HFFc6 (cell line): ENCODE results near the gene SLC4A5. TPM values are rescaled to one million over a fixed set of nuclear protein-coding genes. Genes with fewer than 3 reads are reported as not detected.
"Not testable (repeated sequence)": the region's sequence is repeated elsewhere in the genome, so short reads cannot be mapped to it uniquely, and the experiment has no call there.

Experiments
- DNase-seq: peaks from one replicate; pipeline ENCODE4 v3.0.0-alpha.2; 2018
- H3K27ac Mint-ChIP-seq: 2 replicates; pipeline ENCODE4 v1.8.0; 2020; ENCODE audit warnings: mild to moderate bottlenecking, mixed read lengths
- H3K27me3 Mint-ChIP-seq: 2 replicates; pipeline ENCODE4 v1.8.0; 2021; ENCODE audit warnings: mild to moderate bottlenecking, moderate library complexity, mixed read lengths; ENCODE audit not compliant: insufficient read depth
- H3K36me3 Mint-ChIP-seq: 2 replicates; pipeline ENCODE4 v1.8.0; 2021; ENCODE audit warnings: low read depth, mixed read lengths
- H3K4me1 Mint-ChIP-seq: 2 replicates; pipeline ENCODE4 v1.8.0; 2020; ENCODE audit warnings: low read depth, mixed read lengths
- H3K4me3 Mint-ChIP-seq: 2 replicates; pipeline ENCODE4 v1.8.0; 2020; ENCODE audit warnings: mild to moderate bottlenecking, moderate library complexity, mixed read lengths
- H3K9me3 Mint-ChIP-seq: 2 replicates; pipeline ENCODE4 v1.8.0; 2020; ENCODE audit warnings: mild to moderate bottlenecking, mixed read lengths
- total RNA-seq, 6 experiments: library from RNA; stranded (reverse); fragmentation: NEBNext Ultra II Directional; extraction: Animal tissue kit (Norgen Biotek cat#: 25700); gene quantifications; 2 replicates in 1 of 6; 3 replicates in 5 of 6; pipeline ENCODE4 v1.2.3, GENCODE V29; 2021
- TF ChIP-seq, protein P1 (sequence below): fragments of 200-600 bp; sonication (generic); IDR thresholded peaks from 2 replicates; pipeline ENCODE4 v1.5.0; 2021; ENCODE audit warnings: antibody characterized with exemption, mild to moderate bottlenecking

The SLC4A5 gene
- total RNA-seq, 6 experiments from 2014 or later = 0.19 to 0.40 (median 0.31) TPM; not detected in 3

DNA sequence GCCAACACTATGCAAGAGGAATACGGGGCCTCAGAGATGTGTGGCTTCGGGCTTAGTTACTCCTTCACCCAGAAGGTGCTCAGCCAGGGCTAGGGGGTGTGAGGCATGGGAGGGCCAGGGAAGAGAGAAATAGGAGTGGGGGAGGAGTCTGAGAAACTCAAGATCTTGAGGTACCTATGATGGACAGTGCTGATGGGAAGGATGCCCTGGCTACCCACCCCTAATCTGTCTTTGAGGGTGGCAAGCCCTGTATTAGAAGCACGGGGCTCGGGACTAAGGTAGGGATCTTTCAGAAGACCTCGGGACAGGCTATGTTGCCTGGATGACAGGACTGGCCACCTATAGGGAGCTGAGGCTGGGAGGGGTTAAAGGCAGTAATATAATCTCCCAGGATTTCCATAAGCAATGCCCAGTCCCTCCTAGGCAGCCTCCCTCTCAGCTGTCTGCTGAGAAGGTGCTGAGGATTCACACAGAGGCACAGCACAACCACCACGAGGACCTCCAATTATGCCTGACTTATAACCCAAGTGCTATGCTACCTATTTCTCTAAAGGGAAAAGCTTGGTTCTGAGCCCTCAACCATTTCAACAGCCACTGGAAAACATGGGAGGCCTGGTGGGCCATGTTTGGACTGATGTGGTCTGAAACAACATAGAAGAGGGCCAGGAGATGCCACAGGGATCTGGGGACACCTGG lies 121.5 kb downstream of the SLC4A5 start:
- Mint-ChIP-seq H3K9me3 (no peaks in the 10 kb centered on the region), H3K27me3 (peaks cover 4% of the 10 kb centered on the region; the same call in 1 of the 2 replicates), H3K4me3 (no peak overlapping the region), H3K27ac (no peak overlapping the region), H3K36me3 (no peaks in the 10 kb centered on the region), H3K4me1 (peaks cover 10% of the 10 kb centered on the region)
- no peak for DNase-seq
- TF ChIP-seq, protein P1, sequence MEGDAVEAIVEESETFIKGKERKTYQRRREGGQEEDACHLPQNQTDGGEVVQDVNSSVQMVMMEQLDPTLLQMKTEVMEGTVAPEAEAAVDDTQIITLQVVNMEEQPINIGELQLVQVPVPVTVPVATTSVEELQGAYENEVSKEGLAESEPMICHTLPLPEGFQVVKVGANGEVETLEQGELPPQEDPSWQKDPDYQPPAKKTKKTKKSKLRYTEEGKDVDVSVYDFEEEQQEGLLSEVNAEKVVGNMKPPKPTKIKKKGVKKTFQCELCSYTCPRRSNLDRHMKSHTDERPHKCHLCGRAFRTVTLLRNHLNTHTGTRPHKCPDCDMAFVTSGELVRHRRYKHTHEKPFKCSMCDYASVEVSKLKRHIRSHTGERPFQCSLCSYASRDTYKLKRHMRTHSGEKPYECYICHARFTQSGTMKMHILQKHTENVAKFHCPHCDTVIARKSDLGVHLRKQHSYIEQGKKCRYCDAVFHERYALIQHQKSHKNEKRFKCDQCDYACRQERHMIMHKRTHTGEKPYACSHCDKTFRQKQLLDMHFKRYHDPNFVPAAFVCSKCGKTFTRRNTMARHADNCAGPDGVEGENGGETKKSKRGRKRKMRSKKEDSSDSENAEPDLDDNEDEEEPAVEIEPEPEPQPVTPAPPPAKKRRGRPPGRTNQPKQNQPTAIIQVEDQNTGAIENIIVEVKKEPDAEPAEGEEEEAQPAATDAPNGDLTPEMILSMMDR = no peak

DNA sequence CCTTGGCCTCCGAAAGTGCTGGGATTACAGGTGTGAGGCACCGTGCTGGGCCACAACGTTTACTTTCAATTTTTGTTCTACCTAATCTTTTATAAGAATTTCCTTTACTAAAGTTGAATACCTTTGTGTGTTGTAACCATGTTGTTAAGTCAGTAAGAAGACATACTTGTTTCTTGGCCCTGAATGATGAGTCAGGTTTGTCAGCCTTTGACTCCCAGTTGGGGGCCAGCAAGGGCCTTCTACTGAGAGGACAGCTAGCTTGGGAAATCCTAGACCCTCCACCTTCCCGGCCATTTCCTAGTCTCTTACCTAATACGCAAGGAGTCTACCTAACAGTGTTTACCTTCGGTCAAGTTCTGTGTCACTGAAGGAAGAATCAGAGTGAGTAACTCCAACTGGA lies 122.1 kb downstream of the SLC4A5 start:
- H3K4me1 Mint-ChIP-seq = peaks cover 10% of the 10 kb centered on the region
- no peak for DNase-seq
- H3K36me3 Mint-ChIP-seq = peaks cover 2% of the 10 kb centered on the region; the same call in 1 of the 2 replicates
- H3K9me3 Mint-ChIP-seq = no peaks in the 10 kb centered on the region
- H3K27me3 Mint-ChIP-seq = peaks cover 4% of the 10 kb centered on the region; the same call in 1 of the 2 replicates
- no peak overlapping the region for H3K4me3 Mint-ChIP-seq
- TF ChIP-seq, protein P1 = no peak
- H3K27ac Mint-ChIP-seq = no peak overlapping the region

DNA sequence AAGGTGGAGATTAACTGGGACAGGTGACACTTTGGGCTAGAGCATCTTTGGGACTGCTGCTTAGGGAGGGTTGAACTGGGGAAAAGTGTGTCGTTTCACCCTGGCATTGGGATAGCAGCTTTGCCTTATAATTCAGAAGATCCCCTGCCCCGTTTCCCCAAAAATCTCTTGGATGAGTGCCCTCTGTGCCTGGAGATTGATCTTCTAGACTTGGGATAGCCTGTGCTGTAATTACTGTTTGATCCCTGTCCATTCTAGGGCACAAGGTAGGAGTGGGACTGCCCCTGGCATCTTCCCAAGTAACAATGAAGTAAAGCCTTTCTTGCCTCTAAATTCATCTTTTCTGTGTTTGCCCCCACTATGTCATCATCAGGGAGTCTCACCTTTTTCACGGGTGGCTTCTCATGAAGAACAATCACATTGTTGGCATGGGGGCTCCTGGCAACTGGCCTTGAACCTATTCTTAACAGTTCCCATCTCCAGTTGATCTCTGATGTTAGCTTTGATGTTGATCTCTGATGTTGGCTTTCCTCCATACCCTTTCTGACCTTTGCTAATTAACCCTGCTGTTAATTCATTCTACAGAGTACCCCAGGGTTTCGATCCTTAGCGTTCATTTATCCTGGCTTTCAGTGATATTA lies 123.2 kb downstream of the SLC4A5 start:
- DNase-seq = no peak
- H3K36me3 Mint-ChIP-seq = peaks cover 5% of the 10 kb centered on the region; the same call in 1 of the 2 replicates
- peaks cover 4% of the 10 kb centered on the region; the same call in 1 of the 2 replicates for H3K27me3 Mint-ChIP-seq
- no peak overlapping the region for H3K27ac Mint-ChIP-seq
- TF ChIP-seq, protein P1 = no peak
- no peak overlapping the region for H3K4me3 Mint-ChIP-seq
- H3K9me3 Mint-ChIP-seq = no peaks in the 10 kb centered on the region
- peaks cover 10% of the 10 kb centered on the region for H3K4me1 Mint-ChIP-seq

DNA sequence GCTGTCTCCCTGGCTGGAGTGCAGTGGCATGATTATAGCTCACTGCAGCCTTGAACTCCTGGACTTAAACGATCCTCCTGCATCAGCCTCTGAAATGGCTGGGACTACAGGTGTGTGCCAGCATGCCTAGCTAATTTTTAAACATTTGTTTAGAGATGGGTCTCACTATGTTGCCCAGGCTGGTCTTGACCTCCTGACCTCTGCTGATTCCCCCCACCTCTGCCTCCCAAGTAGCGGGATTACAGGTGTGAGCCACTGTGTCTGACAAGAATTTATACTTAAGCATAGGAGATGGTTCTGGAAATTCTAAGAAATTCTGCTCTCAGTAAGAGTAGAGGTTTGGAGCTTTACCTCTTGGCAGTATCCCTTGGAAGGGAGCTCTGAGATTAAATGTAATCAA lies 126.6 kb downstream of the SLC4A5 start:
- no peak overlapping the region for H3K27ac Mint-ChIP-seq
- peaks cover 6% of the 10 kb centered on the region; the same call in 1 of the 2 replicates for H3K36me3 Mint-ChIP-seq
- DNase-seq = no peak
- no peaks in the 10 kb centered on the region for H3K9me3 Mint-ChIP-seq
- TF ChIP-seq, protein P1 = no peak
- H3K4me1 Mint-ChIP-seq = no peaks in the 10 kb centered on the region
- no peaks in the 10 kb centered on the region for H3K27me3 Mint-ChIP-seq
- no peak overlapping the region for H3K4me3 Mint-ChIP-seq

DNA sequence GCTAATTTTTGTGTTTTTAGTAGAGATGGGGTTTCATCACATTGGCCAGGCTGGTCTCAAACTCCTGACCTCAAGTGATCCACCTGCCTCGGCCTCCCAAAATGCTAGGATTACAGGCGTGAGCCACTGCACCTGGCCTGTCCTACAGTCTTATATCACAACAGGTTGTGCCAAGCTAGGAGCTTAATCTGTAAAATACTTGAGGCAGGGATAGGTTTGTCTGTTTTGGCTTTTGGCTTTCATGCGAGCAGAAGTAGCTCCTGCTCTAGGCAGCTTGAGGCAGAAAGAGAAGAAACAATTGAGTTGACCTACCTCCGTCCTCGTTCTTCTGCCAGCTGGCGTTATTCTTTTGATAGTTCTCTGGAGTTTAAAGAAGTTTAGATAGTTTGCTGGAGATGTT lies 127.4 kb downstream of the SLC4A5 start:
- H3K4me1 Mint-ChIP-seq, H3K9me3 Mint-ChIP-seq, H3K27ac Mint-ChIP-seq, H3K4me3 Mint-ChIP-seq, DNase-seq, H3K36me3 Mint-ChIP-seq, H3K27me3 Mint-ChIP-seq: not testable (repeated sequence)
